ENCODE results near the gene PRAC1. TPM values are rescaled to one million over a fixed set of nuclear protein-coding genes. Genes with fewer than 3 reads are reported as not detected.

The PRAC1 gene
- total RNA-seq, 1 donor from 2014 or later = not detected

DNA sequence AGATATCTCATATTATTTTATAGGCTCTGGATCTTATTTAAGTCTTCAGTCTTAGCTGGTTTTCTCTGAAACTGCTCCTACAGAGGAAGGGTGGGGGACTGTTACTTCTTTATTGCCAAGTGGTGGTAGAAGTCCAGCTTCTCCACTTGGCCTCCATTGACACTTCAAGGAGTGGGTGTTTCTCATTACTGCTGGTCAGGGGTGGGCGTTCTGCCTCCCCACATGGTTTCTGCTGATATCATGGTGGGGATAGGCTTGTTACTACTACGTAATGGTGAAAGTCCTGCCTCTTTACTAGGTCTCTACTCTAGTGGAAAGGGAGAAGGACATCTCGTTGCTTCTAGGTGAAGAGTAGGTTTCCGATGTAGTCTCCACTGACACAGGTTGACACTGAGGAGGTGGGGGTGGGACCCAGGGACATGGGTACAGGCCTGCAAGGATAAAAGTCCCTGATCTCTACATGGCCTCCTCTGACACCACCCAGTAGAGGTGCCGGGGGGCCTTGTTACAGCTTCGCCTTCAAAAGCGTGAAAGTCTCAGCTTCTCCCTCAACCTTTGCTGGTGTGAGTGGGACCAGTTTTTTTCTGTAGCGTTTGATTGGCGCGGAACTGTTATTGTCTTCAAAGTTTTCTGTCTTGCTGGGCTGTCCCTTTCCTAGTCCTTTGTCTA, 20.3 kb downstream of the PRAC1 start:
- no peaks in the 10 kb centered on the region for H3K36me3 ChIP-seq (ENCODE audit: control insufficient read depth, insufficient read depth, low read length)
- no peaks in the 10 kb centered on the region for H3K27me3 ChIP-seq (ENCODE audit: control insufficient read depth, insufficient read depth, low read length)
- DNase-seq (ENCODE audit: low read depth) = no peak
- TF ChIP-seq, protein P1, sequence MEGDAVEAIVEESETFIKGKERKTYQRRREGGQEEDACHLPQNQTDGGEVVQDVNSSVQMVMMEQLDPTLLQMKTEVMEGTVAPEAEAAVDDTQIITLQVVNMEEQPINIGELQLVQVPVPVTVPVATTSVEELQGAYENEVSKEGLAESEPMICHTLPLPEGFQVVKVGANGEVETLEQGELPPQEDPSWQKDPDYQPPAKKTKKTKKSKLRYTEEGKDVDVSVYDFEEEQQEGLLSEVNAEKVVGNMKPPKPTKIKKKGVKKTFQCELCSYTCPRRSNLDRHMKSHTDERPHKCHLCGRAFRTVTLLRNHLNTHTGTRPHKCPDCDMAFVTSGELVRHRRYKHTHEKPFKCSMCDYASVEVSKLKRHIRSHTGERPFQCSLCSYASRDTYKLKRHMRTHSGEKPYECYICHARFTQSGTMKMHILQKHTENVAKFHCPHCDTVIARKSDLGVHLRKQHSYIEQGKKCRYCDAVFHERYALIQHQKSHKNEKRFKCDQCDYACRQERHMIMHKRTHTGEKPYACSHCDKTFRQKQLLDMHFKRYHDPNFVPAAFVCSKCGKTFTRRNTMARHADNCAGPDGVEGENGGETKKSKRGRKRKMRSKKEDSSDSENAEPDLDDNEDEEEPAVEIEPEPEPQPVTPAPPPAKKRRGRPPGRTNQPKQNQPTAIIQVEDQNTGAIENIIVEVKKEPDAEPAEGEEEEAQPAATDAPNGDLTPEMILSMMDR (IDR thresholded peaks at IDR 0.05; ENCODE audit: insufficient read depth, low read length, poor library complexity, severe bottlenecking) = no peak
- H3K4me3 ChIP-seq (ENCODE audit: low read depth, low read length) = no peak overlapping the region

DNA sequence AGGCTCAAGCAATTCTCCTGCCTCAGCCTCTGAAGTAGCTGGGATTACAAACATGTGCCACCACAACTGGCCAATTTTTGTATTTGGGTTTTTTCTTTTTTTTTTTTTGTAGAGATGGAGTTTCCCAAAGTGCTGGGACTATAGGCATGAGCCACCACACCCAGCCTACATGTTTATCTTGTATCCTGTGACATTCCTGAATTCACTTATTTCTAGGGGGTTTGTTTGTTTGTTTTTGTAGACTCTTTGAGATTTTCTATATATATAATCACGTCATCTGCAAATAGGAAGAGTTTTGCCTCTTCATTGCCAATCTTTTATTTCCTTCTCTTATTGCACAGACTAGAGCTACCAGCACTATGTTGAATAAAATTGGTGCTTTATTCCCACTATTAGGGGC, 29.1 kb downstream of the PRAC1 start:
- TF ChIP-seq, protein P1 (IDR thresholded peaks at IDR 0.05; ENCODE audit: insufficient read depth, low read length, poor library complexity, severe bottlenecking) = no peak

DNA sequence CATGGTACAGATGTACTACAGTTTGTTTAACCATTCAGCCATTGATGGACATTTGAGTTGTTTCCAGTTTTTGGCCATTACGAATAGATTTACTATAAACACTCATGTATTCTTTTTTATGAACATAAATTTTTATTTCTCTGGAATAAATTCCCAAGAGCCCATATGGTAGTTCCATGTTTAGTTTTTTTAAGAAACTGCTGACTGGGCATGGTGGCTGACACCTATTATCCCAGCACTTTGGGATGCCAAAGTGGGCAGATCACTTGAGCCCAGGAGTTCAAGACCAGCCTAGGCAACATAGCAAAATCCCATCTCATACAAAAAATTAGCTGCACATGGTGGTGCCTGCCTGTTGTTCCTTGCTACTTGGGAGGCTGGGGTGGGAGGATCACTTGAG, 30.3 kb downstream of the PRAC1 start:
- Histone ChIP-seq H3K36me3 (ENCODE audit: control insufficient read depth, insufficient read depth, low read length) (no peaks in the 10 kb centered on the region), H3K27me3 (ENCODE audit: control insufficient read depth, insufficient read depth, low read length) (no peaks in the 10 kb centered on the region), H3K4me3 (ENCODE audit: low read depth, low read length) (no peak overlapping the region)
- TF ChIP-seq, protein P1 (IDR thresholded peaks at IDR 0.05; ENCODE audit: insufficient read depth, low read length, poor library complexity, severe bottlenecking) = no peak
- DNase-seq (ENCODE audit: low read depth) = no peak

More for the DNA sequence above, 29.1 kb downstream of the PRAC1 start:
- no peak for DNase-seq (ENCODE audit: low read depth)
- no peaks in the 10 kb centered on the region for H3K36me3 ChIP-seq (ENCODE audit: control insufficient read depth, insufficient read depth, low read length)
- H3K4me3 ChIP-seq (ENCODE audit: low read depth, low read length) = no peak overlapping the region
- H3K27me3 ChIP-seq (ENCODE audit: control insufficient read depth, insufficient read depth, low read length) = no peaks in the 10 kb centered on the region

DNA sequence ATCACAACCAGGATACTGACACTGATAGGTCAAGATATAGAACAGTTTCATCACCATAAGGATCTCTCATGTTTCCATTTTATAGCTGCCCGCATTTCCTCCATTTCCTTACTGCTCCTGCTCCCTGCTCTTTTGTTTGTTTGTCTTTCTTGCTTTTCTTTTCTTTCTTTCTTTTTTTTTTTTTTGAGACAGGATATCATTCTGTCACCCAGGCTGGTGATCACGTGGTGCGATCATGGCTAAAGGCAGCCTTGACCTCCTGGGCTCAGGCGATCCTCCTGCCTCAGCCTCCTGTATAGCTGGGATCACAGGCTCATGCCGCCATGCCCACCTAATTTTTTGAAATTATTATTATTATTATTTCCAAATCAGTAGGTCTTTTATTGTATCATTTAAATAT, 31.7 kb downstream of the PRAC1 start:
- Histone ChIP-seq H3K36me3 (ENCODE audit: control insufficient read depth, insufficient read depth, low read length) (no peaks in the 10 kb centered on the region), H3K27me3 (ENCODE audit: control insufficient read depth, insufficient read depth, low read length) (no peaks in the 10 kb centered on the region), H3K4me3 (ENCODE audit: low read depth, low read length) (no peak overlapping the region)
- DNase-seq (ENCODE audit: low read depth) = no peak
- TF ChIP-seq, protein P1 (IDR thresholded peaks at IDR 0.05; ENCODE audit: insufficient read depth, low read length, poor library complexity, severe bottlenecking) = no peak

DNA sequence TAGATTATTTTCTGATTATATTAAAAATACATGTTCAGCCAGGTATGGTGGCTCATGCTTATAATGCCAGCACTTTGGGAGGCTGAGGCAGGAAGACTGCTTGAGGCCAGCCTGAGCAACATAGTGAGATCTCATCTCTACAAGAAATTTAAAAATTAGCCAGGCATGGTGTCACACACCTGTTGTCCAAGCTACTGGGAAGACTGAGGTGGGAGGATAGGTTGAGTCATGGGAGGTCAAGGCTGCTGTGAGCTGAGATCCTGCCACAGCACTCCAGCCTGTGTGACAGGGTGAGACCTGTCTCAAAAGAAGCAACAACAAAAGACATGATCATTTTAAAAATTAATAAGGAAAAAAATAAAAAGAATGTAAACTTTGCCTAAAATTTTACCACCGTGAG, 40.7 kb downstream of the PRAC1 start:
- TF ChIP-seq, protein P1 (IDR thresholded peaks at IDR 0.05; ENCODE audit: insufficient read depth, low read length, poor library complexity, severe bottlenecking) = no peak
- Histone ChIP-seq H3K27me3 (ENCODE audit: control insufficient read depth, insufficient read depth, low read length) (peaks cover 5% of the 10 kb centered on the region), H3K36me3 (ENCODE audit: control insufficient read depth, insufficient read depth, low read length) (no peaks in the 10 kb centered on the region), H3K4me3 (ENCODE audit: low read depth, low read length) (no peak overlapping the region)
- peak; percentile 5 for DNase-seq (ENCODE audit: low read depth)
